ENCODE measurements around the gene CENPL. TPM values are rescaled to one million over a fixed set of nuclear protein-coding genes. Genes with fewer than 3 reads are reported as not detected.
A peak's percentile ranks its signal among the peaks of the same experiment; 100 is the strongest.

CENPL gene
- total RNA-seq (1 to 10 TPM; 7.2 to 8.3 TPM), polyA plus RNA-seq (ENCODE audit: insufficient read length in 6 of 6) (10 to 100 TPM; 11.0 to 19.0 (median 12.9) TPM)
- long read RNA-seq, donor 1, partial matches to known transcripts = 0 of 4 reads
- long read RNA-seq, donor 1, other reads (novel, unspliced or antisense) = 0 of 4 reads
- long read RNA-seq, donor 2, partial matches to known transcripts = 0 of 4 reads
- long read RNA-seq, donor 2, other reads (novel, unspliced or antisense) = 0 of 4 reads
- long read RNA-seq, donor 3, partial matches to known transcripts = 0 of 4 reads
- long read RNA-seq, donor 3, other reads (novel, unspliced or antisense) = 0 of 4 reads
- long read RNA-seq, donor 4, partial matches to known transcripts = 1 of 1 reads
- long read RNA-seq, donor 4, other reads (novel, unspliced or antisense) = 0 of 1 reads
- long read RNA-seq, donor 5, partial matches to known transcripts = 17 of 21 reads
- long read RNA-seq, donor 5, other reads (novel, unspliced or antisense) = 0 of 21 reads
- long read RNA-seq, donor 6, partial matches to known transcripts = 0 of 6 reads
- long read RNA-seq, donor 6, other reads (novel, unspliced or antisense) = 0 of 6 reads
- long read RNA-seq, donor 7, partial matches to known transcripts = 0 of 1 reads
- long read RNA-seq, donor 7, other reads (novel, unspliced or antisense) = 0 of 1 reads
- long read RNA-seq, donor 8, partial matches to known transcripts = 0 of 2 reads
- long read RNA-seq, donor 8, other reads (novel, unspliced or antisense) = 0 of 2 reads
- long read RNA-seq, donor 9 = 0 reads
- long read RNA-seq, donor 10 = 0 reads
- long read RNA-seq, donor 11, partial matches to known transcripts = 6 of 8 reads
- long read RNA-seq, donor 11, other reads (novel, unspliced or antisense) = 0 of 8 reads
- long read RNA-seq, donor 12, partial matches to known transcripts = 0 of 4 reads
- long read RNA-seq, donor 12, other reads (novel, unspliced or antisense) = 0 of 4 reads

GRCh38 chr1:173824315-173825081 lies at the start of gene CENPL, which contains the start of gene DARS2:
Gene CENPL, minus strand, starts transcription at chr1:173824883. Its CDS starts 13,584 bp downstream, at chr1:173811299.
Gene DARS2, plus strand, starts transcription at chr1:173824673. Its CDS starts 557 bp downstream, at chr1:173825230.
- Histone ChIP-seq H3K27ac (peak within 1 kb of the TSS; percentile 95 to 97), H3K9me3 (no peaks in the 10 kb centered on the region), H3K27me3 (no peaks in the 10 kb centered on the region), H3K4me3 (peak within 1 kb of the TSS; percentile 71 to 83), H3K36me3 (peaks cover 0 to 3% of the 10 kb centered on the region in 2 donors), H3K4me1 (peaks cover 2 to 32% of the 10 kb centered on the region in 2 donors)
- ATAC-seq (peak; percentile 98), DNase-seq (peak; percentile 94 to 99 (median 96))
- intact Hi-C loops (cut with DNase I) = no loop called here
- TF ChIP-seq, protein P1, sequence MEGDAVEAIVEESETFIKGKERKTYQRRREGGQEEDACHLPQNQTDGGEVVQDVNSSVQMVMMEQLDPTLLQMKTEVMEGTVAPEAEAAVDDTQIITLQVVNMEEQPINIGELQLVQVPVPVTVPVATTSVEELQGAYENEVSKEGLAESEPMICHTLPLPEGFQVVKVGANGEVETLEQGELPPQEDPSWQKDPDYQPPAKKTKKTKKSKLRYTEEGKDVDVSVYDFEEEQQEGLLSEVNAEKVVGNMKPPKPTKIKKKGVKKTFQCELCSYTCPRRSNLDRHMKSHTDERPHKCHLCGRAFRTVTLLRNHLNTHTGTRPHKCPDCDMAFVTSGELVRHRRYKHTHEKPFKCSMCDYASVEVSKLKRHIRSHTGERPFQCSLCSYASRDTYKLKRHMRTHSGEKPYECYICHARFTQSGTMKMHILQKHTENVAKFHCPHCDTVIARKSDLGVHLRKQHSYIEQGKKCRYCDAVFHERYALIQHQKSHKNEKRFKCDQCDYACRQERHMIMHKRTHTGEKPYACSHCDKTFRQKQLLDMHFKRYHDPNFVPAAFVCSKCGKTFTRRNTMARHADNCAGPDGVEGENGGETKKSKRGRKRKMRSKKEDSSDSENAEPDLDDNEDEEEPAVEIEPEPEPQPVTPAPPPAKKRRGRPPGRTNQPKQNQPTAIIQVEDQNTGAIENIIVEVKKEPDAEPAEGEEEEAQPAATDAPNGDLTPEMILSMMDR (IDR thresholded peaks at IDR 0.05) = no peak

GRCh38 chr1:173871500-173871899 lies 46.8 kb upstream of the CENPL start:
- peaks cover 0 to 37% of the 10 kb centered on the region in 2 donors for H3K36me3 ChIP-seq
- no peaks in the 10 kb centered on the region for H3K9me3 ChIP-seq
- DNase-seq = no peak
- no peak for ATAC-seq
- intact Hi-C loops (cut with DNase I) = no loop called here
- no peak overlapping the region for H3K4me3 ChIP-seq
- TF ChIP-seq, protein P1 (IDR thresholded peaks at IDR 0.05) = no peak
- no peaks in the 10 kb centered on the region for H3K27me3 ChIP-seq
- H3K4me1 ChIP-seq = peaks cover 21 to 47% of the 10 kb centered on the region in 2 donors
- H3K27ac ChIP-seq = peak overlapping the region in 1 of 2 donors; percentile 99

DNA sequence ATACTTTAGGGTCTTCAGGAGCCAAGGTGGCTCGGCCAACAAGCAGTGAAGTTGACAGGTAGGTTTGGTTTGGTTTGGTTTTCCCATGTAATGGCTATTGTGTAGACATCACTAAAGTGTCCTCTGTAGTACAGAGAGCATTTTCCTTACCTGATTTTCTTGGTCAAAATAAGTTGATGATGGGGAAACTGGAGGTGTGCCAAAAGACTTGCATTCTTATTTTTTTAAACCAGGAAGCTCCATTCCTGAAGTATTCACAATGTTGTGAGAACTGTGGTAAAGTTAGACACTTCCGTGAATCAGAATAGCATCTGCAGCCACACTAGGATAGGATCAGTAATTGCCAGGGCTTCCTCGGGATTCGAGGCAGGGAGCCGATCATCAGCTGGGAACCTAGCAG lies 46.4 kb upstream of the CENPL start:
- intact Hi-C loops (cut with DNase I) = no loop called here

DNA sequence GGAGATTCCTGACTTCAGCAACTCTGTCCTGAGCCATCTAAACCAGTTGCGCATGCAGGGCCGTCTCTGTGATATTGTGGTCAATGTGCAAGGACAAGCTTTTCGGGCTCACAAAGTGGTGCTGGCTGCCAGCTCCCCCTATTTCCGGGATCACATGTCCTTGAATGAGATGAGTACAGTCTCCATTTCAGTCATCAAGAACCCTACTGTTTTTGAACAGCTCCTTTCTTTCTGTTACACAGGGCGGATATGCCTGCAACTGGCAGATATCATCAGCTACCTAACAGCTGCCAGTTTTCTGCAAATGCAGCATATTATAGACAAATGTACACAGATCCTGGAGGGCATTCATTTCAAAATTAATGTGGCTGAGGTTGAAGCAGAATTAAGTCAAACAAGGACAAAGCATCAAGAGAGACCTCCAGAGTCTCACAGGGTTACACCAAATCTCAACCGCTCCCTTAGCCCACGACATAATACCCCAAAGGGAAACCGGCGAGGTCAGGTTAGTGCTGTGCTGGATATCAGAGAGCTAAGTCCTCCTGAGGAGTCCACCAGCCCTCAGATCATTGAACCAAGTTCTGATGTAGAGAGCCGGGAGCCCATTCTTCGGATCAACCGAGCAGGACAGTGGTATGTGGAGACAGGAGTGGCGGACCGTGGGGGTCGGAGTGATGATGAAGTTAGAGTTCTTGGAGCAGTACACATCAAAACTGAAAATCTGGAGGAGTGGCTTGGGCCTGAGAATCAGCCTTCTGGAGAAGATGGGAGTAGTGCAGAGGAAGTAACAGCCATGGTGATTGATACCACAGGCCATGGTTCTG lies 45.8 kb upstream of the CENPL start:
- Histone ChIP-seq H3K4me1 (peaks cover 31 to 58% of the 10 kb centered on the region in 2 donors), H3K36me3 (peaks cover 0 to 37% of the 10 kb centered on the region in 2 donors), H3K4me3 (no peak overlapping the region), H3K27me3 (no peaks in the 10 kb centered on the region), H3K27ac (peak overlapping the region; percentile 97 to 99), H3K9me3 (no peaks in the 10 kb centered on the region)
- TF ChIP-seq, protein P1 (IDR thresholded peaks at IDR 0.05) = no peak
- ATAC-seq = no peak
- peak in 1 of 4 donors; percentile 21 for DNase-seq
- intact Hi-C loops (cut with DNase I) = no loop called here

More for the DNA sequence above, 46.4 kb upstream of the CENPL start:
- Histone ChIP-seq H3K27me3 (no peaks in the 10 kb centered on the region), H3K4me3 (no peak overlapping the region), H3K9me3 (no peaks in the 10 kb centered on the region), H3K36me3 (peaks cover 0 to 37% of the 10 kb centered on the region in 2 donors), H3K27ac (peak overlapping the region; percentile 97 to 99), H3K4me1 (peaks cover 25 to 51% of the 10 kb centered on the region in 2 donors)
- DNase-seq (no peak), ATAC-seq (no peak)
- TF ChIP-seq, protein P1 (IDR thresholded peaks at IDR 0.05) = no peak

Measured in left lung (tissue), 14 donors.